Karpas-422 (cell line): ENCODE measurements around the gene UBE4A. TPM values are rescaled to one million over a fixed set of nuclear protein-coding genes. Genes with fewer than 3 reads are reported as not detected.
"Not testable (repeated sequence)": the region's sequence is repeated elsewhere in the genome, so short reads cannot be mapped to it uniquely, and the experiment has no call there.

ENCODE experiments used
- DNase-seq: peaks from one replicate; pipeline ENCODE4 v3.0.0-alpha.2; 2015
- H2AFZ ChIP-seq: fragments of 200-600 bp; sonication (generic); 2 replicates; pipeline ENCODE4 v1.6.1; 2014; ENCODE audit warnings: antibody characterized with exemption, low read length, mixed read lengths
- H3K27ac ChIP-seq: fragments of 200-600 bp; sonication (generic); 2 replicates; pipeline ENCODE4 v1.5.1; 2014; ENCODE audit warnings: mild to moderate bottlenecking, low read length, moderate library complexity
- H3K27me3 ChIP-seq: fragments of 200-600 bp; sonication (generic); 2 replicates; pipeline ENCODE4 v1.6.1; 2014; ENCODE audit warnings: low read length, mixed read lengths
- H3K36me3 ChIP-seq: fragments of 200-600 bp; sonication (generic); 2 replicates; pipeline ENCODE4 v1.6.1; 2014; ENCODE audit warnings: low read length, mixed read lengths; ENCODE audit not compliant: insufficient read depth
- H3K4me1 ChIP-seq: fragments of 200-600 bp; sonication (generic); 2 replicates; pipeline ENCODE4 v1.6.1; 2014; ENCODE audit warnings: mild to moderate bottlenecking, low read length, mixed read lengths
- H3K4me2 ChIP-seq: fragments of 200-600 bp; sonication (generic); 2 replicates; pipeline ENCODE4 v1.6.1; 2014; ENCODE audit warnings: low read length, low read depth, mild to moderate bottlenecking; ENCODE audit not compliant: poor library complexity, severe bottlenecking
- H3K4me3 ChIP-seq: fragments of 200-600 bp; sonication (generic); 2 replicates; pipeline ENCODE4 v1.5.1; 2014; ENCODE audit warnings: mild to moderate bottlenecking, antibody characterized with exemption, low read length, mixed read lengths
- H3K79me2 ChIP-seq: fragments of 200-600 bp; sonication (generic); 2 replicates; pipeline ENCODE4 v1.6.1; 2014; ENCODE audit warnings: mild to moderate bottlenecking, low read length, mixed read lengths
- H3K9ac ChIP-seq: fragments of 200-600 bp; sonication (generic); 2 replicates; pipeline ENCODE4 v1.6.0; 2014; ENCODE audit warnings: low read length
- H3K9me2 ChIP-seq: fragments of 200-600 bp; sonication (generic), shearing (Covaris generic); replicated peaks from 2 replicates; pipeline ENCODE4 v1.6.0; 2014; ENCODE audit warnings: mild to moderate bottlenecking, low read length, moderate library complexity; ENCODE audit not compliant: insufficient read depth
- H3K9me3 ChIP-seq: fragments of 300-700, 200-600 bp; sonication (generic); 2 replicates; pipeline ENCODE4 v1.6.1; 2014; ENCODE audit warnings: low read length, mixed read lengths
- H4K20me1 ChIP-seq: fragments of 200-600 bp; sonication (generic); 2 replicates; pipeline ENCODE4 v1.6.1; 2014; ENCODE audit warnings: mild to moderate bottlenecking, antibody characterized with exemption, low read length, low read depth; ENCODE audit not compliant: insufficient read depth
- total RNA-seq: library from RNA; depleted of rRNA; stranded (reverse); fragments of >200 nt; shearing (Covaris generic); gene quantifications from 2 replicates; pipeline ENCODE4 v1.2.3, GENCODE V29; 2014; ENCODE audit warnings: low replicate concordance

UBE4A gene
- total RNA-seq, 1 experiment from 2014 or later, result 26.3 TPM

GRCh38 chr11:118412921-118413320 lies 53.5 kb downstream of the UBE4A start:
- no peaks in the 10 kb centered on the region for H4K20me1 ChIP-seq
- peaks cover 6% of the 10 kb centered on the region; the same call in 1 of the 2 replicates for H3K36me3 ChIP-seq
- H3K9ac ChIP-seq, result no peak overlapping the region
- no peak overlapping the region for H2AFZ ChIP-seq
- H3K27ac ChIP-seq, result no peak overlapping the region
- peaks cover 5% of the 10 kb centered on the region; the same call in 1 of the 2 replicates for H3K79me2 ChIP-seq
- no peaks in the 10 kb centered on the region for H3K27me3 ChIP-seq
- no peak overlapping the region for H3K4me2 ChIP-seq
- peaks cover 55% of the 10 kb centered on the region for H3K4me1 ChIP-seq
- no peak overlapping the region for H3K4me3 ChIP-seq
- no peaks in the 10 kb centered on the region for H3K9me2 ChIP-seq
- no peak for DNase-seq
- H3K9me3 ChIP-seq, result no peaks in the 10 kb centered on the region

- Histone ChIP-seq H3K36me3 (no peaks in the 10 kb centered on the region), H3K4me1 (peaks cover 35% of the 10 kb centered on the region), H3K9ac (peak overlapping the region; percentile 56), H3K27me3 (no peaks in the 10 kb centered on the region), H3K9me2 (no peaks in the 10 kb centered on the region), H3K27ac (peak overlapping the region; percentile 92), H2AFZ (no peak overlapping the region), H3K9me3 (no peaks in the 10 kb centered on the region), H3K4me3 (peak overlapping the region; percentile 41), H3K4me2 (peak overlapping the region; percentile 67), H3K79me2 (no peaks in the 10 kb centered on the region), H4K20me1 (no peaks in the 10 kb centered on the region)
- no peak for DNase-seq
Observed at GRCh38 chr11:118415062-118415738, 55.8 kb downstream of the UBE4A start.

GRCh38 chr11:118415739-118416068 lies 56.3 kb downstream of the UBE4A start:
- Histone ChIP-seq H3K27me3 (no peaks in the 10 kb centered on the region), H3K27ac (peak overlapping the region; percentile 92), H3K4me1 (peaks cover 30% of the 10 kb centered on the region), H3K9me3 (no peaks in the 10 kb centered on the region), H3K36me3 (no peaks in the 10 kb centered on the region), H3K9me2 (no peaks in the 10 kb centered on the region), H4K20me1 (no peaks in the 10 kb centered on the region), H3K4me3 (peak overlapping the region; percentile 41), H2AFZ (no peak overlapping the region), H3K4me2 (peak overlapping the region; percentile 67), H3K79me2 (no peaks in the 10 kb centered on the region), H3K9ac (peak overlapping the region; percentile 56)
- peak; percentile 78 for DNase-seq

- not testable (repeated sequence) for H3K27ac ChIP-seq, H3K27me3 ChIP-seq, H3K9me3 ChIP-seq, H3K9me2 ChIP-seq, H3K4me3 ChIP-seq, H3K36me3 ChIP-seq, H3K9ac ChIP-seq, H2AFZ ChIP-seq, DNase-seq, H4K20me1 ChIP-seq, H3K4me2 ChIP-seq, H3K79me2 ChIP-seq
- peaks cover 25% of the 10 kb centered on the region for H3K4me1 ChIP-seq
Observed at GRCh38 chr11:118416900-118417299, 57.5 kb downstream of the UBE4A start.

- H2AFZ ChIP-seq, result no peak overlapping the region
- no peaks in the 10 kb centered on the region for H4K20me1 ChIP-seq
- no peak overlapping the region for H3K4me2 ChIP-seq
Observed at GRCh38 chr11:118417801-118418200, 58.4 kb downstream of the UBE4A start.

GRCh38 chr11:118418766-118419165 lies 59.4 kb downstream of the UBE4A start:
- Histone ChIP-seq H3K9ac (no peak overlapping the region), H2AFZ (no peak overlapping the region), H3K36me3 (no peaks in the 10 kb centered on the region), H3K27ac (no peak overlapping the region), H3K9me3 (no peaks in the 10 kb centered on the region), H3K4me1 (peaks cover 25% of the 10 kb centered on the region), H4K20me1 (no peaks in the 10 kb centered on the region), H3K4me2 (no peak overlapping the region), H3K27me3 (no peaks in the 10 kb centered on the region), H3K79me2 (no peaks in the 10 kb centered on the region), H3K9me2 (no peaks in the 10 kb centered on the region), H3K4me3 (no peak overlapping the region)
- DNase-seq, result no peak

More at GRCh38 chr11:118417801-118418200, 58.4 kb downstream of the UBE4A start:
- Histone ChIP-seq H3K4me1 (peaks cover 25% of the 10 kb centered on the region), H3K4me3 (no peak overlapping the region), H3K79me2 (no peaks in the 10 kb centered on the region), H3K9ac (no peak overlapping the region), H3K27ac (no peak overlapping the region), H3K27me3 (no peaks in the 10 kb centered on the region), H3K9me2 (no peaks in the 10 kb centered on the region), H3K9me3 (no peaks in the 10 kb centered on the region), H3K36me3 (no peaks in the 10 kb centered on the region)
- DNase-seq, result no peak

- Histone ChIP-seq H3K4me1 (peaks cover 4% of the 10 kb centered on the region), H3K27me3 (no peaks in the 10 kb centered on the region), H3K4me3 (no peak overlapping the region), H3K36me3 (no peaks in the 10 kb centered on the region), H3K9me3 (no peaks in the 10 kb centered on the region), H3K27ac (no peak overlapping the region), H4K20me1 (no peaks in the 10 kb centered on the region), H3K79me2 (no peaks in the 10 kb centered on the region), H3K9ac (no peak overlapping the region), H3K4me2 (no peak overlapping the region), H3K9me2 (no peaks in the 10 kb centered on the region), H2AFZ (no peak overlapping the region)
- no peak for DNase-seq
Observed at GRCh38 chr11:118427707-118428106, 68.3 kb downstream of the UBE4A start.

GRCh38 chr11:118430956-118431355 lies 71.6 kb downstream of the UBE4A start:
- H3K4me2 ChIP-seq, result no peak overlapping the region
- H3K4me1 ChIP-seq, result peaks cover 16% of the 10 kb centered on the region
- H4K20me1 ChIP-seq, result no peaks in the 10 kb centered on the region
- H3K9me2 ChIP-seq, result no peaks in the 10 kb centered on the region
- no peaks in the 10 kb centered on the region for H3K79me2 ChIP-seq
- no peaks in the 10 kb centered on the region for H3K27me3 ChIP-seq
- no peak overlapping the region for H3K4me3 ChIP-seq
- DNase-seq, result no peak
- no peaks in the 10 kb centered on the region for H3K36me3 ChIP-seq
- no peaks in the 10 kb centered on the region for H3K9me3 ChIP-seq
- H2AFZ ChIP-seq, result no peak overlapping the region
- no peak overlapping the region for H3K9ac ChIP-seq
- H3K27ac ChIP-seq, result no peak overlapping the region
